ENCODE data around the gene BCKDHA. TPM values are rescaled to one million over a fixed set of nuclear protein-coding genes. Genes with fewer than 3 reads are reported as not detected.

BCKDHA gene
- total and polyA plus RNA-seq, 9 of the 15 experiments (the other 6 are each of a cell fraction or from before 2014, with no cell fraction given), result 4.5 to 52.5 (median 14.1) TPM

DNA sequence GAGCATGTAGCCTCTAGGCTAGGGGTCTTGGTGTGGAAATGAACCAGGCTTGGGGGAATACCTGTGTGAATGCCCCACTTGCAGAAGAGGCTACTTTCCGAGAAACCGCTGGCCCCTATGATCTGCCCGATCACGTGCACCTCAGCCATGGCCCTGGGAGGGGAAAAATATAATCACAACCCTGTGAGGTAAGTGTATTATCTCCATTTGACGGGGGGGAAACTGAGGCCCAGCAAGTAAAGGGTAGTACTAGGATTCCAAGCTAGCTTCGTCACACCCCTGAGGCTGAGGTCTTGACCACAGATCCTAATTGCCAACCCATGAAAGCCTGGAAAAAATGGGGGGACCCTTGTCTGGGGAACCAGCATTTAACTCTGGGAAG is 34.3 kb upstream of the BCKDHA start:
- DNase-seq (ENCODE audit: extremely low read depth in 1 of 4, low spot score in 3 of 4), result no peak
- Histone ChIP-seq H3K9me3 (replicated peaks; ENCODE audit: control insufficient read depth, insufficient read depth, low read depth, low read length) (no peaks in the 10 kb centered on the region), H3K9ac (ENCODE audit: insufficient read depth in 1 of 2, low read depth in 2 of 2, low read length in 2 of 2) (peak overlapping the region; percentile 97 to 99), H3K27me3 (ENCODE audit: control insufficient read depth in 2 of 2, insufficient read depth in 2 of 2, low read length in 2 of 2) (no peaks in the 10 kb centered on the region), H4K20me1 (replicated peaks; ENCODE audit: control insufficient read depth, insufficient read depth, low read length) (no peaks in the 10 kb centered on the region), H3K79me2 (ENCODE audit: control insufficient read depth, insufficient read depth, low read length) (peaks cover 37% of the 10 kb centered on the region), H2AFZ (ENCODE audit: low read depth, low read length) (peak overlapping the region; percentile 98), H3K36me3 (ENCODE audit: control insufficient read depth, insufficient read depth, low read length) (peaks cover 4% of the 10 kb centered on the region; the same call in 2 of the 3 replicates), H3K9me1 (ENCODE audit: control insufficient read depth, insufficient read depth, low read length) (no peaks in the 10 kb centered on the region), H3K4me1 (replicated peaks in 1 of 2; ENCODE audit: control insufficient read depth in 2 of 2, insufficient read depth in 2 of 2, low read length in 2 of 2) (peaks cover 27 to 40% of the 10 kb centered on the region in 2 experiments), H3K27ac (ENCODE audit: extremely low read depth, low read depth, low read length) (peak overlapping the region; percentile 100), H3K4me2 (ENCODE audit: insufficient read depth, low read length) (peak overlapping the region; percentile 95), H3K4me3 (peak overlapping the region; percentile 80)
- BruUV-seq (replicated peaks), result no TSS peak
- intact Hi-C loops (cut with micrococcal nuclease), result loop anchor here (10.0 kb wide), 1 partner anchor 71 kb away; the partner anchor contains the start of gene DMAC2
- no peak for FAIRE-seq
- in situ Hi-C loops (cut with MboI), result no loop called here
- CTCF ChIA-PET (ENCODE audit: low intra/inter-chr PET ratio), result no interaction called here
- ATAC-seq, result no peak
- POLR2A ChIA-PET, result interaction anchor here (0.6 to 2.9 kb wide), 10 partner anchors 8 to 188 kb away, joined by 3 to 20 read pairs (median 4); partner anchors contain the start of gene TGFB1
- 10% methylated on average over 5 of the region's 6 CpGs for WGBS (ENCODE audit: insufficient coverage, low coverage, missing lambda C conversion rate)
- no peak for TF ChIP-seq ZNF583 (CRISPR knock-in tag; IDR thresholded peaks at IDR 0.05)
- TF ChIP-seq, protein P1, sequence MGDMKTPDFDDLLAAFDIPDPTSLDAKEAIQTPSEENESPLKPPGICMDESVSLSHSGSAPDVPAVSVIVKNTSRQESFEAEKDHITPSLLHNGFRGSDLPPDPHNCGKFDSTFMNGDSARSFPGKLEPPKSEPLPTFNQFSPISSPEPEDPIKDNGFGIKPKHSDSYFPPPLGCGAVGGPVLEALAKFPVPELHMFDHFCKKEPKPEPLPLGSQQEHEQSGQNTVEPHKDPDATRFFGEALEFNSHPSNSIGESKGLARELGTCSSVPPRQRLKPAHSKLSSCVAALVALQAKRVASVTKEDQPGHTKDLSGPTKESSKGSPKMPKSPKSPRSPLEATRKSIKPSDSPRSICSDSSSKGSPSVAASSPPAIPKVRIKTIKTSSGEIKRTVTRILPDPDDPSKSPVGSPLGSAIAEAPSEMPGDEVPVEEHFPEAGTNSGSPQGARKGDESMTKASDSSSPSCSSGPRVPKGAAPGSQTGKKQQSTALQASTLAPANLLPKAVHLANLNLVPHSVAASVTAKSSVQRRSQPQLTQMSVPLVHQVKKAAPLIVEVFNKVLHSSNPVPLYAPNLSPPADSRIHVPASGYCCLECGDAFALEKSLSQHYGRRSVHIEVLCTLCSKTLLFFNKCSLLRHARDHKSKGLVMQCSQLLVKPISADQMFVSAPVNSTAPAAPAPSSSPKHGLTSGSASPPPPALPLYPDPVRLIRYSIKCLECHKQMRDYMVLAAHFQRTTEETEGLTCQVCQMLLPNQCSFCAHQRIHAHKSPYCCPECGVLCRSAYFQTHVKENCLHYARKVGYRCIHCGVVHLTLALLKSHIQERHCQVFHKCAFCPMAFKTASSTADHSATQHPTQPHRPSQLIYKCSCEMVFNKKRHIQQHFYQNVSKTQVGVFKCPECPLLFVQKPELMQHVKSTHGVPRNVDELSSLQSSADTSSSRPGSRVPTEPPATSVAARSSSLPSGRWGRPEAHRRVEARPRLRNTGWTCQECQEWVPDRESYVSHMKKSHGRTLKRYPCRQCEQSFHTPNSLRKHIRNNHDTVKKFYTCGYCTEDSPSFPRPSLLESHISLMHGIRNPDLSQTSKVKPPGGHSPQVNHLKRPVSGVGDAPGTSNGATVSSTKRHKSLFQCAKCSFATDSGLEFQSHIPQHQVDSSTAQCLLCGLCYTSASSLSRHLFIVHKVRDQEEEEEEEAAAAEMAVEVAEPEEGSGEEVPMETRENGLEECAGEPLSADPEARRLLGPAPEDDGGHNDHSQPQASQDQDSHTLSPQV (IDR thresholded peaks at IDR 0.05), result 0 out of 2 replicates have a peak, but pooled peaks have one; percentile 10
- TF ChIP-seq MTA3 (IDR thresholded peaks at IDR 0.05; ENCODE audit: borderline replicate concordance), result no peak
- TF ChIP-seq, protein P2, sequence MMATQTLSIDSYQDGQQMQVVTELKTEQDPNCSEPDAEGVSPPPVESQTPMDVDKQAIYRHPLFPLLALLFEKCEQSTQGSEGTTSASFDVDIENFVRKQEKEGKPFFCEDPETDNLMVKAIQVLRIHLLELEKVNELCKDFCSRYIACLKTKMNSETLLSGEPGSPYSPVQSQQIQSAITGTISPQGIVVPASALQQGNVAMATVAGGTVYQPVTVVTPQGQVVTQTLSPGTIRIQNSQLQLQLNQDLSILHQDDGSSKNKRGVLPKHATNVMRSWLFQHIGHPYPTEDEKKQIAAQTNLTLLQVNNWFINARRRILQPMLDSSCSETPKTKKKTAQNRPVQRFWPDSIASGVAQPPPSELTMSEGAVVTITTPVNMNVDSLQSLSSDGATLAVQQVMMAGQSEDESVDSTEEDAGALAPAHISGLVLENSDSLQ (IDR thresholded peaks at IDR 0.05), result no peak
- TF ChIP-seq, protein P3, sequence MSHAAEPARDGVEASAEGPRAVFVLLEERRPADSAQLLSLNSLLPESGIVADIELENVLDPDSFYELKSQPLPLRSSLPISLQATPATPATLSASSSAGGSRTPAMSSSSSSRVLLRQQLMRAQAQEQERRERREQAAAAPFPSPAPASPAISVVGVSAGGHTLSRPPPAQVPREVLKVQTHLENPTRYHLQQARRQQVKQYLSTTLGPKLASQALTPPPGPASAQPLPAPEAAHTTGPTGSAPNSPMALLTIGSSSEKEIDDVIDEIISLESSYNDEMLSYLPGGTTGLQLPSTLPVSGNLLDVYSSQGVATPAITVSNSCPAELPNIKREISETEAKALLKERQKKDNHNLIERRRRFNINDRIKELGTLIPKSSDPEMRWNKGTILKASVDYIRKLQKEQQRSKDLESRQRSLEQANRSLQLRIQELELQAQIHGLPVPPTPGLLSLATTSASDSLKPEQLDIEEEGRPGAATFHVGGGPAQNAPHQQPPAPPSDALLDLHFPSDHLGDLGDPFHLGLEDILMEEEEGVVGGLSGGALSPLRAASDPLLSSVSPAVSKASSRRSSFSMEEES (CRISPR knock-in tag; IDR thresholded peaks at IDR 0.05), result peak; percentile 46
- TF ChIP-seq BCOR (IDR thresholded peaks at IDR 0.05), result peak; percentile 94
- peak; percentile 36; the same call in 1 of the 2 replicates for TF ChIP-seq ERF (CRISPR knock-in tag; IDR thresholded peaks at IDR 0.05)
- no peak for TF ChIP-seq HSF4 (CRISPR knock-in tag; IDR thresholded peaks at IDR 0.05; ENCODE audit: borderline replicate concordance)
- TF ChIP-seq ETV6 (IDR thresholded peaks at IDR 0.05; ENCODE audit: borderline replicate concordance in 1 of 2, low read depth in 2 of 2, low read length in 1 of 2), result no peak
- TF ChIP-seq ETV6 (CRISPR knock-in tag; IDR thresholded peaks at IDR 0.05; ENCODE audit: borderline replicate concordance), result 0 out of 2 replicates have a peak, but pooled peaks have one; percentile 72
- TF ChIP-seq RBFOX2 (IDR thresholded peaks at IDR 0.05; ENCODE audit: low read depth, low read length), result no peak
- TF ChIP-seq, protein P4, sequence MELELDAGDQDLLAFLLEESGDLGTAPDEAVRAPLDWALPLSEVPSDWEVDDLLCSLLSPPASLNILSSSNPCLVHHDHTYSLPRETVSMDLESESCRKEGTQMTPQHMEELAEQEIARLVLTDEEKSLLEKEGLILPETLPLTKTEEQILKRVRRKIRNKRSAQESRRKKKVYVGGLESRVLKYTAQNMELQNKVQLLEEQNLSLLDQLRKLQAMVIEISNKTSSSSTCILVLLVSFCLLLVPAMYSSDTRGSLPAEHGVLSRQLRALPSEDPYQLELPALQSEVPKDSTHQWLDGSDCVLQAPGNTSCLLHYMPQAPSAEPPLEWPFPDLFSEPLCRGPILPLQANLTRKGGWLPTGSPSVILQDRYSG (tag; conservative IDR thresholded peaks at IDR 0.05; ENCODE audit: low read depth), result no peak
- TF ChIP-seq NR4A1 (CRISPR knock-in tag; IDR thresholded peaks at IDR 0.05), result no peak
- 0 out of 2 replicates have a peak, but pooled peaks have one; percentile 20 for TF ChIP-seq NR4A1 (tag; IDR thresholded peaks at IDR 0.05)
- TF ChIP-seq DPF2 (IDR thresholded peaks at IDR 0.05), result 0 out of 2 replicates have a peak, but pooled peaks have one; percentile 18
- peak; percentile 38; the same call in 1 of the 2 replicates for TF ChIP-seq MTF1 (CRISPR knock-in tag; IDR thresholded peaks at IDR 0.05; ENCODE audit: borderline replicate concordance)

All from K562 (cell line).